ENCODE data around the gene ENTPD6.
"Not testable (repeated sequence)": the region's sequence is repeated elsewhere in the genome, so short reads cannot be mapped to it uniquely, and the experiment has no call there.

Gene ENTPD6

DNA sequence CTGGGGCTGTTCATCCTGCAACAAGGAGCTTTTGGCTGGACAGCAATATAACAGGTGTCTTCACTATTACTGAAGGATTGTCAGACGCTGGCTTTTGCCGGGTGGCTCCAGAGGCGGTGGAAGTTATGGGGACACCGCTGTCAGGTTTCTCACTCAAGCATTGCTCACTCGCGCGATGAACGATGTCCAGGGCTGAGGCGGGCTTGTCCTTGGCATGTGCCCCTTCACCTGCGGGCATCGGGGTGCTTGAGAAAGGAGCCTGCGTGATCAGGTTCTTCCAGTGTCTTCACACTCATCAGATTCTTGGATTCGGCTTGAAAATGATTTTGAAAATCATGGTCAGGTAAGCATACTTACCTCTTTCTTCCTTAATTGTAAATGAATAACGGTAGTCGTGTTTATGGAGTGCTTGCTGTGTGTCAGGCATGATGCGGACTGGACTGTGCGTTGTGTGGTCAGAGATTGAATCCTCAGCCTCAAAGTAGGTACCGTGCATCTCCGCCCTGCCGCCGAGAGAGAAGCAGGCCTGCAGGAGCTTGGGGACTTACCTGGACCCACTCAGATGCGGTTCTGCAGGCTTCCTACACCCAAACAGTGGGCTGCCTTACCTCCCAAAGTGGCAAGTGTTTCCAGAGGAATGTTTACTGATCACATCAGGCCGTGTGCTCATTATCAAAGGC, 34.1 kb downstream of the ENTPD6 start:
- no peak for TF ChIP-seq POLR2A (IDR thresholded peaks at IDR 0.05; ENCODE audit: low read depth, low read length)
- DNase-seq (ENCODE audit: insufficient read length, low spot score) (no peak), FAIRE-seq (no peak)

DNA sequence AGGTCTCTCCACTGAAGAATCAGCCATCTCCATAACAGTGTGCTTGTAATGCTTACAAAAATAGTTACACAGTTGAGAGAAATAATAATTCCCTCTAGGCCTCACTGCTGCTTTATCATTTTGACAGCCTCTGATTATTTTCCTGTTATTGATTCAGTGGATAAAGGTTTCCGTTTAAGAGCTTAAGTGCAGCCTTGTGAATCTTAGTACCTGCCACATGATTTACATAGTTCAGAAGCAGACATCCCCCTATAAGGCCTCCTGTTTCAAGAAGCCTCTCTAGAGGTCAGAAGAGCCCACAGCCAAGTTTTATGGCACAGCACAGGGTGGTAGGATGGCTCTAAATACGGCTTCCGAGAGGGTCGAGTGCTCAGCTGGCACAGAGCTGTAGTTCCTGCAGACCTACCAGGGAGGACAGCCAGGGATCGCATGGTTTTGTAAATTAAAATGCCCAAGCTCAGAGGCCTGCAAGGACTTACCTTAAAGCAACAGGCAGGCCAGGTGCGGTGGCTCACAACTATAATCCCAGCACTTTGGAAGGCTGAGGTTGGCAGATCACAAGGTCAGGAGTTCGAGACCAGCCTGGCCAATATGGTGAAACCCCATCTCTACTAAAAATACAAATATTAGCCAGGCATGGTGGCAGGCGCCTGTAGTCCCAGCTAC, 34.8 kb downstream of the ENTPD6 start:
- DNase-seq (ENCODE audit: insufficient read length, low spot score) (no peak), FAIRE-seq (no peak)
- TF ChIP-seq POLR2A (IDR thresholded peaks at IDR 0.05; ENCODE audit: low read depth, low read length): no peak

- DNase-seq (ENCODE audit: insufficient read length, low spot score) (peak; percentile 66), FAIRE-seq (no peak)
- TF ChIP-seq POLR2A (IDR thresholded peaks at IDR 0.05; ENCODE audit: low read depth, low read length): no peak
Observed at GRCh38 chr20:25233016-25233772, 37.7 kb downstream of the ENTPD6 start.

GRCh38 chr20:25234009-25234849, 38.7 kb downstream of the ENTPD6 start:
- FAIRE-seq; DNase-seq (ENCODE audit: insufficient read length, low spot score): not testable (repeated sequence)

DNA sequence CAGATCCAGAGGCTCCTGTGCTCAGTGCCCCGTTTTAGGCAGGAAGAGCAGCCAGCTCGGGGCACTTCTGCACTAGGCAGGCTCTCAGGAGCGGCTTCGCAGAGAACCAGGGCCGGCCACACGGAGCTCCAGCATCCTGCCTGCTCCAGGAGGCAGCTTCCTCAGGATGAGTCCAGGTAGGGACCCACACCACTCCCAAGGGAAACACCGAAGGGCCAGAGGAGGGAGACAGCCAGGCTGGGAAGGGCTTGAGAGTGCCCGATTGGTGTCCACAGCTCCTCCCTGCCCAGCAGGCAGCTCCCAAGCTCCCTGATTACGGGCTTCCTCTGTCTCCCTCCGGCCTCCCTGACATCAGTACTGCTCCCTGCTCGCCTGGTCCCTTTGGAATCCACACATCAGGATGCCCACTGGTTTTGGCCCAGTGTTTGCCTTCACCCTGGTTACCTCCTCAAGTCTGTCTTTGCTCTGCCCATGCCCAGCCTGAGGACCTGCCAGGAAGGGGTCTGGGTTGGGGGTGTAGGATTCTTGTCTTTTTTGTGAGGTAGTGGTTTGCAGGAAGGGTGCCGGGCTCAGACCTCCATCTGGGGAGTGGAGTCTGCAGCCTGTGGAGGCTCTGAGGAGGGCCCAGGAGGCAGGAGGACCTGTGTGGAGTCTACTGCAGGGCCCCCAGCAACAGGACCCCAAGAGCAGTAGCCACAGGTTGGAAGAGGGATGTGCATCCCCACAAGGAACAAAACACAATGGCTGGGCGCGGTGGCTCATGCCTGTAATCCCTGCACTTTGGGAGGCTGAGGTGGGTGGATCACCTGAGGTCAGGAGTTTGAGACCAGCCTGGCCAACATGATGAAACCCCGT, 41.2 kb downstream of the ENTPD6 start:
- no peak for TF ChIP-seq POLR2A (IDR thresholded peaks at IDR 0.05; ENCODE audit: low read depth, low read length)
- no peak for FAIRE-seq
- DNase-seq (ENCODE audit: insufficient read length, low spot score): no peak

GRCh38 chr20:25237610-25238318, 42.3 kb downstream of the ENTPD6 start:
- FAIRE-seq (peak; percentile 75), DNase-seq (ENCODE audit: insufficient read length, low spot score) (peak; percentile 92)
- TF ChIP-seq POLR2A (IDR thresholded peaks at IDR 0.05; ENCODE audit: low read depth, low read length): peak; percentile 29

- DNase-seq (ENCODE audit: insufficient read length, low spot score): no peak
- FAIRE-seq: no peak
- no peak for TF ChIP-seq POLR2A (IDR thresholded peaks at IDR 0.05; ENCODE audit: low read depth, low read length)
Observed at GRCh38 chr20:25238319-25239037, 43.0 kb downstream of the ENTPD6 start.

DNA sequence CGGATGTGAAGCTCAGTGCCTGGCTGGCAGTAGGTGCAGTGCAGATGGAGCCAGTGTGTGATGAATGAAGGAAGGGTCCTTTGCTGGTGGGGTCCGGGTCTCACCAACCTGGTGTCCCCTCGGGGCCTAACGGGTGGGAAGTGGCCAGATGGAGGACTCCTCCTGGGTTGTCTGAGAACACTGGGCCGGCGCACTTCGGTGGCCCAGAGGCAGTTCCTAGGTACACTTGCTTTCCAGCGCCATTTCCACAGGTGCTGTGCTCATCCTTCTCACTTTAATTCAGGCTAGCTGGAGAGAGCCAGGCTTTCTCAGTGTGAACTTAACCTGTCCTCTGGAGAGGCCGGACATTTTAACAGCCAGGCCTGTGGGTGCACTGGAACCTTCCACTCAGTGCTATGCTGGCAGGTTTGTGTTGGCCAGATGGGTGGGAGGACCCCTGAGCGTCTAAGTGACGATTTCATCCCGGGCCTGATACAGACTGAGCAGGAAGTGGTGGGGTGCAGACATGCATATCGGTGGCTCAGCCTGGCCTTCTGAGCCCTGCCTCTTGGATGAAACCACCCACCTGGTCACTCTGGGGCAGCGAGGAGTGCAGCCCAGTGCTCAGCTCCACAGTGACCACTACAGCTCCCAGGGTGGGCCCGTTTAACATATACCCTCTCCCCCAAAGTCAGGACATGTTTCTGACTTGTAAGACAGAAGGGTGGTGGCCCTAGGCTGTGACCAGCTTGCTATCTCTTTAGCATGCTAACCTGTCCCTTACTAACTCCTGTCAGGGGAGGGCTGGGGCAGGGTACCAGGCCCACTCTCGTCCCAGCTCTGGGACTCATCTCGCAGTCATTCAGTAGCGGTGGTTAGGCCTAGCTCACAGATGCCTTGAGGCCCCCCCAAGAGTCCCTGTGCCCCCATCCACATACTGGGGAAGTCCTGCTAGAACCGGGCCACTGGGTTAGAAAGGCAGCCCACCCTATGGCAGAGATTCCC, 44.2 kb downstream of the ENTPD6 start:
- TF ChIP-seq POLR2A (IDR thresholded peaks at IDR 0.05; ENCODE audit: low read depth, low read length): no peak
- no peak for DNase-seq (ENCODE audit: insufficient read length, low spot score)
- FAIRE-seq: no peak

DNA sequence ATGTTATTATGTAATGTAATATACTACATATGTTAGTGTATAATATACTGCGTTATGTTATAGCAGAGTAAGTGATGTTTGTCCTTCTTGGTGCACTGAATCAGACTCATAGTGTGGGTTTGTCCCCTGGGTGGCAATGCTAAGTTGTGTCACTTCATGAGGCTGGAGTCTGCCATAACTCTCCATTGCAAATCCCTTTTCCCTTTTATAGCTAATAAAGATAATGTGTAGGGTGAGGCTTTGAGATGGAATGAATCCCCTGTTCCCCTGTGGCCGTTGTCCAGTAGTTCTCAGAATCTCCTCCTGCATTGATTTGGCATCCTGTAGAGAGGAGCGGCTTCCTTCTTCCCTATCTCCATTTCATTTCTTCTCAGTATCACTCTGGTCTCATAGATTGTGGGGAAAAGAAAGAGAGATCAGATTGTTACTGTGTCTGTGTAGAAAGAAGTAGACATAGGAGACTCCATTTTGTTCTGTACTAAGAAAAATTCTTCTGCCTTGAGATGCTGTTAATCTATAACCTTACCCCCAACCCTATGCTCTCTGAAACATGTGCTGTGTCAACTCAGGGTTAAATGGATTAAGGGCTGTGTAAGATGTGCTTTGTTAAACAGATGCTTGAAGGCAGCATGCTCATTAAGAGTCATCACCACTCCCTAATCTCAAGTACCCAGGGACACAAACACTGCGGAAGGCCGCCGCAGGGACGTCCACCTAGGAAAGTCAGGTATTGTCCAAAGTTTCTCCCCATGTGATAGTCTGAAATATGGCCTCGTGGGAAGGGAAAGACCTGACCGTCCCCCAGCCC, 45.5 kb downstream of the ENTPD6 start:
- FAIRE-seq; DNase-seq (ENCODE audit: insufficient read length, low spot score): not testable (repeated sequence)

DNA sequence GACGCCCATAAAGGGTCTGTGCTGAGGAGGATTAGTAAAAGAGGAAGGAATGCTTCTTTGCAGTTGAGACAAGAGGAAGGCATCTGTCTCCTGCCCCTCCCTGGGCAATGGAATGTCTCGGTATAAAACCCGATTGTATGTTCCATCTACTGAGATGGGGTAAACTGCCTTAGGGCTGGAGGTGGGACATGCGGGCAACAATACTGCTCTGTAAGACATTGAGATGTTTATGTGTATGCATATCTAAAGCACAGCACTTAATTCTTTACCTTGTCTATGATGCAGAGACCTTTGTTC, 46.1 kb downstream of the ENTPD6 start:
- FAIRE-seq: not testable (repeated sequence)

More for the DNA sequence above, 46.1 kb downstream of the ENTPD6 start:
- DNase-seq (ENCODE audit: insufficient read length, low spot score): not testable (repeated sequence)
